Kidney capillary endothelial cell (primary cell): ENCODE measurements around the gene NMRK2.
"Not testable (repeated sequence)": the region's sequence is repeated elsewhere in the genome, so short reads cannot be mapped to it uniquely, and the experiment has no call there.

Experiments
- DNase-seq: peaks from one replicate; pipeline ENCODE4 v3.0.0-alpha.2; 2018; ENCODE audit warnings: low spot score

The NMRK2 gene

GRCh38 chr19:3936506-3937442, 3.9 kb downstream of the NMRK2 start:
- no peak for DNase-seq

GRCh38 chr19:3938300-3938950, 5.6 kb downstream of the NMRK2 start:
- DNase-seq = not testable (repeated sequence)

- DNase-seq = no peak
Observed at GRCh38 chr19:3942790-3943409, 10.0 kb downstream of the NMRK2 start.

DNA sequence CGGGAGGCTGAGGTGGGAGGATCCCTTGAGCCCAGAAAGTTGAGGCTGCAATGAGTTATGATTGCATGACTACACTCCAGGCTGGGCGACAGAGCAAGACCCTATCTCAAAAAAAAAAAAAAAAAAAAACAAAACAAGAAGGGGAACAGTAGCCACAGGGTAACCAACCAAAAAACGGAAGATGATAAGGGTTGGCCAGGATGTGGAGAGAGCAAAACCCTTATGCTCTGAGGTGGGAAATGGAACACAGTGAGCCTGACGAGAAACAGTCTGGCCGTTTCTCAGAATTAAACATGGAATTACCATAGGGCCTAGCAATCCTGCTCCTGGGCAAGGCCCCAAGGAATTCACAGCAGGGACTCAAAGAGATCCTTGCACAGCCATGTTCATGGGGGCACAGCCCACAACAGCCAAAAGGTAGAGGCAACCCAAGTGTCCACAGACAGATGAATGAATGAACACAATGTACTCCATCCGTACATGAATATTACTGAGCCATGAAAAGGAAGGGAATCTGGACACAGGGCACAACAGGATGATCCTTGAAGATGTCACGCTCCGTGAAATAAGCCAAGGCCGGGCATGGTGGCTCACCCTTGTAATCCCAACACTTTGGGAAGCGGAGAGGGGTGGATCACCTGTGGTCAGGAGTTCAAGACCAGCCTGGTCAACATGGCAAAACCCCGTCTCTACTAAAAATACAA, 11.3 kb downstream of the NMRK2 start:
- DNase-seq = no peak

- no peak for DNase-seq
Observed at GRCh38 chr19:3945838-3946237, 13.0 kb downstream of the NMRK2 start.

GRCh38 chr19:3947316-3947933, 14.6 kb downstream of the NMRK2 start:
- DNase-seq = not testable (repeated sequence)

GRCh38 chr19:3949294-3949693, 16.4 kb downstream of the NMRK2 start:
- DNase-seq = no peak

GRCh38 chr19:3949997-3950859, 17.4 kb downstream of the NMRK2 start:
- no peak for DNase-seq

- no peak for DNase-seq
Observed at GRCh38 chr19:3950871-3951861, 18.3 kb downstream of the NMRK2 start.

- not testable (repeated sequence) for DNase-seq
Observed at GRCh38 chr19:3952755-3953276, 19.9 kb downstream of the NMRK2 start.

DNA sequence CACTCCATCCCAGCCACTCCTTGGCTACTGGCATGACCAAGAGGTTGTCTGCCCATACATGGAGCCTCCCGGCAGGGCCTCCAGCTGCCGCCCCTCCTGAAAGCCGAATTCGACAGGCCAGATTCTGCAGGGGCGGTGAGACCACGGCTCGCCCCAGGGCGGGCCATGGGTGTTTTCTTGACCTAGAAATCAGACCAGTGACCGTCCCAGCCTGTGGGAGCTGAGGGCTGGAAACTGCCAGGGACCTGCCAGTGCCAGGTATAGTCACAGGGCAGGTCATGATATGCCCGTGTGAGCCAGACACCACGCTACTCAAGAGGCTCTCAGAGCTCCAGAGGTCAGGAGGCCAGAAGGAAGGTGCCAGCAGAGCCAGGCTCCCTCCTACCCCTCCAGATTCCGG, 21.2 kb downstream of the NMRK2 start:
- DNase-seq = no peak

- DNase-seq = not testable (repeated sequence)
Observed at GRCh38 chr19:3955276-3955675, 22.4 kb downstream of the NMRK2 start.

DNA sequence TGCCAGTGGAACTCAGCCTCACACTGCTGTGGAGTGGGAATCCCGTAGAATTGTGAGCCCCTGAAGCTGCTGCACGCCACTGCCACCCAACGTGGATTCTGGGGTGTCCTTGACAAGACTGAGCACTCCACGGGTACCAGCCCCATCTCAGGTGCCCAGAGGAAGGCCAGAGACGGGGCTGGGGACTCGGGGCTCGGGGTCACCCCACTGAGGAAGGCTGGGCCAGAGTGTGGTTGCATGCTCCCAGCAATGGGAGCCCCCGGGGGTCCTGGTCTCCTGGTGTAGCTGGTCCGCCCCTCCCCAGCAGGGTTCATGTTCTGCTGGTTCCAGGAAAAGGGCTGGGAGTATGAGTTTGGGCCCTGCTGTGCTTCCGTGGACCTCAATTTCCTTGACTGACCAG, 22.8 kb downstream of the NMRK2 start:
- no peak for DNase-seq

- no peak for DNase-seq
Observed at GRCh38 chr19:3958836-3959765, 26.2 kb downstream of the NMRK2 start.

GRCh38 chr19:3959766-3960131, 26.9 kb downstream of the NMRK2 start:
- DNase-seq = no peak

GRCh38 chr19:3961007-3961406, 28.1 kb downstream of the NMRK2 start:
- no peak for DNase-seq

DNA sequence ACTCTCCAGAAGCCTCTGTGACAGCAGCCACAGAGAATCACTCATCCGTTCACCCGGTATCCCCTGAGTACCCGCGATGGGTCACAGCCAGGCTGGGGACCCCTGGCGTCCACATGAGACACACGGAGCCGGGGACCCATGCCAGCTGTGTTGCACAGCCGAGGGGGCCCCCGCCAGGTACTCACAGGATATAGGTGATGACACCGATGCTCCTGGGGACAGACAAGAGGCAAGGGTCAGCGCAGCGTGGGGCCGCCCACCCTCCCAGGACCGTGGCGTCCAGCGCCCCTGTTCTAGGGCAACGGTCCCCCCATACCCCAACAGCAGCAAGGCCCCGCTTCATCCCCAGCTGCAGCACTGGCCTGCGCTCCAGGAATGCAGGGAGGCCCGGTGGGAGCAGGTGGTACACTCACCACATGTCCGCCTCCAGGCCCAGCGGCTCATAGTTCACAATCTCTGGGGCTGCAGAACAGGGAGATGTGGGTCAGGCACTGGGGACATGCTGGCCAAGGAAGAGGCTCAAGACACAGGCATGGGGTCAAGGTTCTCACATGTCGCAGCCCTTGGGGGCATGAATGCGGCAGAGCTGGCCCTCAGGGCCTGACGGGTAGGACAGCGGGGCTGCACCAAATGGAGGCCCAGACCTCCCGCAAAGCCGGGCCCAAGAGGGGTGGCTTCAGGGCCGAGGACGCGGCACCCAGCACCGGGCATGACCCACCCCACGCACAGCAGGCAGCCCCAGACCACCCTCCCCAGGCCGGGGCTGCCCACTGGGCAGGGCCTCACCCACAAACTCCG, 30.8 kb downstream of the NMRK2 start:
- no peak for DNase-seq
